GM21717 (cell line): ENCODE measurements around the gene MED15.
"Not testable (repeated sequence)": the region's sequence is repeated elsewhere in the genome, so short reads cannot be mapped to it uniquely, and the experiment has no call there.

Experiments used
- ATAC-seq: cut with Tn5 transposase; IDR thresholded peaks from one replicate; pipeline ENCODE4 v1.9.1; 2021; ENCODE audit warnings: mild to moderate bottlenecking, moderate library complexity; ENCODE audit not compliant: unreplicated experiment

The MED15 gene

DNA sequence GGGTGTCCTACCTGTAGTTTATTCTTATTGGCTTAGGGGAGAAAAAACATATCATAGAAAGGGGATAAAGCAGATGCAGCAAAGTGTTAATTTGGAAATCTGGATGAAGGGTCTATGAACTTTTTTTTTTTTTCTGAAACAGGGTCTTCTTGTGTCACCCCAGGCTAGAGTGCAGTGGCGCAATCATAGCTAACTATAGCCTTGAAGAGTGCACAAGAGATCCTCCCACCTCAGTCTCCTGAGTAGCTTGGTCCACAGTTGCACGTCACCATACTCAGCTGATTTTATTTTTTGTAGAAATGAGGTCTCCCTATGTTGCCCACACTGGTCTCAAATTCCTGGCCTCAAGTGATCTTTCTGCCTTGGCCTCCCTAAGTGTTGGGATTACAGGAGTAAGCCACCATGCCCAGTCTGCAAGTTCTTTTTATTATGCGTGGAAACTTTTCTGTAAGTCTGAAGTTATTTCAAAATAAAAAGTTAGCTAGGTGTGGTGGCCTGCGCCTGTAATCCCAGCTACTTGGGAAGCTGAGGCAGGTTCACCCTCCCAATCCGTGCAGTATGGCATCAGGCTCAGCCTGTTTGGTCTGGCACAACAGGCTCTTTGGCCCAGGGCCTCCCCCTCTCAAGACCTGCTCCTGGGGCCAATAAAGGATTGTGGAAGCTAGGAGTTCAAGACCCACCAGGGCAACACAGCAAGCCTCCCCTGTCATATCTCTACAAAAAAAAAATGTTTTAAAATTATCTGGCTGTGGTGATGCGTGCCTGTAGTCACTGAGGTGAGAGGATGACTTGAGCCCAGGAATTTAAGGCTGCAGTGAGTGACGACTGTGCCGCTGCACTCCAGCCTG is 111.9 kb downstream of the MED15 start:
- no peak for ATAC-seq

DNA sequence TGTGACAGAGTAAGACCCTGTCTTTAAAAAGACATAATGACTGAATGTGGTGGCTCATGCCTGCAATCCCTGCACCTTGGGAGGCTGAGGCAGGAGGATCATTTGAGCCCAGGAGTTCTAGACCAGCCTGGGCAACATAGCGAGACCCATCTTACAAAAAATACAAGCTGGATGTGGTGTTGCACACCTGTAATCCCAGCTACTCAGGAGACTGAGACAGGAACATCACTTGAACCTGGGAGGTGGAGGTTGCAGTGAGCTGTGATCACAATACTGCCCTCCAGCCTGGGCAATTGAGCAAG is 112.4 kb downstream of the MED15 start:
- not testable (repeated sequence) for ATAC-seq

GRCh38 chr22:20621162-20621561 is 113.8 kb downstream of the MED15 start:
- ATAC-seq: no peak

GRCh38 chr22:20622650-20623339 is 115.4 kb downstream of the MED15 start:
- no peak for ATAC-seq

DNA sequence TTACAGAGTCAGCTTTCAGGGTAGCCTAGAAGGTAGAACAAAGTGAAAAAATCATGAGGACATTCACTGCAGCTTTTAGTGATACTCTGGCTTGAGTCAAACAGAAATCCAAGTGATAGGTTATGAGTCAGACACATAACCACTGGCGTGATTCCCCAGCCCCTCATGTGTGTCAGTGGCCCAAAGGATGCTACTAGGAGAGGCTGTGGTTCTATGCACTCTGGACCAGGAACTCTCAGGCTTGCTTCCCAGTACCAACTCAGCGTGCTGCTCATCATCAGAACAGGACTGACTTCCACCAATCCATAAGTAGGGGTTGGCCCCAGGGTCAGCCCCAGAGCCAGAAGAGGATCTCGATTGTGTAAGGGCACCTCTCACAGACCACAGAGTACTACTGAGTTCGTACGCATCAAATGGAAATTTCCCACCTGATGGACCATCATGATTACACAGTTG is 116.8 kb downstream of the MED15 start:
- peak; percentile 76 for ATAC-seq

DNA sequence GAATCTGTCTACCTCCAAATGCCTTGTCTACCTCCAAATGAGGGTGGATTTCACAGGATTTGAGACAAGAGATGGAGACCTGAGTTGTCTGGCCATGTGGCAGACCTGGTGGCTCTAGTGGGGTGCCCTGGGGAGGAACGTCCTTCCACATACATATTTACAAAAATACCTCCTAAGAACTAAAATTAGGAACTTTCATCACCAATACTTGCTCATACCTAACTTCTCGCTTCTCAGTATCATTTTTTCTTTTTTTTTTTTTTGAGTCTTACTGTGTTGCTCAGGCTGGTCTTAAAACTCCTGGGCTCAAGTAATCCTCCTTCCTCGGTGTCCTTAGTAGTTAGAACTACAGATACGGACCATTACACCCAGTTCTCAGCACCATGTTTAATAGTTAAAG is 117.9 kb downstream of the MED15 start:
- no peak for ATAC-seq

GRCh38 chr22:20626811-20627210 is 119.4 kb downstream of the MED15 start:
- ATAC-seq: no peak

GRCh38 chr22:20627432-20627831 is 120.0 kb downstream of the MED15 start:
- no peak for ATAC-seq

GRCh38 chr22:20628081-20628939 is 120.9 kb downstream of the MED15 start:
- ATAC-seq: no peak

GRCh38 chr22:20629401-20629800 is 122.0 kb downstream of the MED15 start:
- ATAC-seq: no peak

DNA sequence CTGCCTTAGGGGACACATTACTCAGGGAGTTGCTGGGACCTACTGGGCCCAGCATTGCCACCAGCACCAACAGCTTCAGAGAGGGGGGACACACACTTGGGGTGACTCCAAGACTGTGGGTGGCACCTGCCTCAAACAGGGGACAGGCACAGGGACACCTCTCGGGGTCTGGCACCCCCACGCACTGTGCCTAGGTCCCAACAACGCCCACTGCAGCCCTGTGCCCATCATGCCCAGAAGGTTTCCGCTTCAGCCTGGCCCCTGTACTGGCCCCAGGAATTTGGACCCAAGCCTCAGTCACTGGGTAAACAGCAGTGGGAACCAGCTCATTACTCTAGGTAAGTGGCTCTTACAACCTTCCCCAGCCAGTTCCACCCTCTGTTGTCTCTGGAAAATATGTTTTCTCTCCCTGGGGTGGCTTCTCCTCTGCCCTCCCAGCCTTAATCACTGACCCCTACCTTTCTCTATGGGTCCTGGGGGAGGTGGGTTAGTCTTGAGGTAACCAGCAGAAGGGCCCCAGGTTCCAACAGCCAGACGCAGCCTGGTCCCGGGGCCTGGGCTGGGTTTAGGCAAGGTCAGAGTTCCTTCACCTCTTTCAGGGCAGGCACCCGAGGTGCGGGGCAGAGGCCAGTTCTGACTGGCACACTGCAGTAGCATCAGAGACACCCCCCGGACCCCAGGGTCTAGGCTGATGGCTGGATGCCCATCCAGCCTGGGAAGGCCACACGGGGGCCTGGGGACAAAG is 123.6 kb downstream of the MED15 start:
- ATAC-seq: no peak

DNA sequence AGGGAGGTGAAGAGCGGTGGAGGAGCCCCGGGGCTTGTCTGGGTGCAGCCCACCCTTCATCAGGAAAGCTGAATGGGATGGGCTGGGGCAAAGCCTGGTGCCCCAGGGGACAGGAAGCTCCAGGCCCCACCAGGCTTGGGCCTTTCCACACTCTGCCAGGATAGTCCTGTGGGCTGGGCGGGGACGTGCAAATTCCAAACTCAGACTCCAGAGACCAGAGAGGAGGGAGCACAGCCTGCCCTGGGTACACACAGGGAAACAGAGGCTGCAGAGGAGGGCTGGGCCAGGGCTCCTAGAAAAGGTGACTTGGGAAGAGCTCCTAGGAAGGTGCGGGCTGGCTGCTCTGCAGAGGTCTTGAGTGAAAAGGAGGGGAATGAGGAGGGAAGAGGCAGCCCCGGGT is 124.7 kb downstream of the MED15 start:
- ATAC-seq: no peak

GRCh38 chr22:20632518-20632917 is 125.1 kb downstream of the MED15 start:
- no peak for ATAC-seq

GRCh38 chr22:20634560-20635226 is 127.3 kb downstream of the MED15 start:
- no peak for ATAC-seq

- no peak for ATAC-seq
These were observed 127.8 kb downstream of the MED15 start for GRCh38 chr22:20635227-20635591.

DNA sequence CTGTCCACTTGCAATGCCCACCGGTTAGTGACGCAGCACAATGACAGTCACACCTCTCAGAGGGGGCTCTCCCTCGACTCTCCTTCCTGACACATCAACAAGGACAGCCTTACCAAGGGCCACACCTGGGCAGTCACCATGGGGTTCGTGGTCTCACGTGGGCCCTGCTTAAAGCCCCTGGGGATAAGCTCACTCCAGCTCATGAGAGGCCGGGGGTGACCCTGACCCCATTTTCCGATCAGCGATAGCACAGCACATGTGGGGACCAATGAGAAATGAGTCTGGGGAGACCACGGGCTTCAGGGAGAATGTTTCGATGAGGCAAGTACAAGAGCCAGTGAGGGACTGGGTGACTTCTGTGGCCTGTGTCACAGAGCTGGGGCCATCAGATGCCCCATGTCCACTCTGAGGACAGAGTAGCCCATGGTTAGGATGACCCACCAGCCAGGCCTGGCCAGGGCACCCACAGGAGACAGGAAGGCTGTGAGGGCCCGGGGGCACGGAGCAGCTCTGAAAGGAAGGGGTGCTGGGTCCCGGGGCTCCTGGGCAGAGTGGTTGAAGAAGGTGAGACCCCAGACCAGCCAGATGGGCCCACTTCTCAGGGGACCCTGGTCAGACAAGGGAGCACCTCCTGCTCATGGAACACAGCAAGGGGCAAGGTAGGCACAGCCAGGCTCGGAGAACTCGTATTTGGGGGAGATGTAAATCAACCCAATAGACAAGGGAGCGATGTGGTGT is 128.8 kb downstream of the MED15 start:
- no peak for ATAC-seq

DNA sequence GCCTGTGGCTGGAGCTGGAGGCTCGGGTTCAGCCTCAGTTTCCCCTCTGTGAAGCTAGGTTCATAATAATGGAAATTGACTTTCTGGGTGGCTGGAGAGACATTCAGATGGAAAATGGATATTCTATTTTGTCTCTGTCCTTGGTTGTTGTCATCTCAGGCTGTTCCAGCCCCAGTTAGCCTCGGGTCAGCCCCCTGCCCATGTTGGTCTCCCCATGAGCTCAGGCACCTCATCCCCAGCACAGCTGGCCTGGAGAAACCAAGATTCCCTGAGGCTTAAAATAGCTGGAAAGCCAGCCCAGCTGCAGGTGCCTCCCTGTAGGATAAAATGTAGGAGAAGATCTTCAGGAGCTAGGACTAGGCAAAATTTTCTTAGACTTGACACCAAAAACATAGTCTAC is 129.5 kb downstream of the MED15 start:
- no peak for ATAC-seq
